SK-N-SH treated with all-trans-retinoic acid at 6 μM for 48 hours (cell line): ENCODE measurements around the gene JRKL.
A peak's percentile ranks its signal among the peaks of the same experiment; 100 is the strongest.

Experiments used
- ATAC-seq: fragments of 200-7000 bp; cut with Tn5 transposase; 3 replicates; pipeline ENCODE4 v1.9.1; 2020; ENCODE audit warnings: mild to moderate bottlenecking, moderate library complexity
- CREB5 ChIP-seq: fragments of 250-450 bp; sonication (Bioruptor Pico); IDR thresholded peaks from 2 replicates; pipeline ENCODE4 v1.5.1; 2020; ENCODE audit warnings: low read depth, mild to moderate bottlenecking, moderate library complexity
- CSDC2 ChIP-seq: fragments of 250-450 bp; sonication (Bioruptor Pico); IDR thresholded peaks from 2 replicates; pipeline ENCODE4 v1.5.0; 2020; ENCODE audit warnings: mild to moderate bottlenecking, moderate library complexity
- CSRNP3 ChIP-seq: fragments of 250-450 bp; sonication (Bioruptor Pico); IDR thresholded peaks from 2 replicates; pipeline ENCODE4 v1.5.1; 2021; ENCODE audit warnings: mild to moderate bottlenecking, moderate library complexity
- GLIS3 ChIP-seq: fragments of 250-450 bp; sonication (Bioruptor Pico); IDR thresholded peaks from 2 replicates; pipeline ENCODE4 v1.5.0; 2020; ENCODE audit warnings: mild to moderate bottlenecking, moderate library complexity
- ISL1 ChIP-seq: fragments of 250-450 bp; sonication (Bioruptor Pico); IDR thresholded peaks from 2 replicates; pipeline ENCODE4 v2.1.2; 2022; ENCODE audit warnings: mild to moderate bottlenecking, moderate library complexity
- PATZ1 ChIP-seq: fragments of 250-450 bp; sonication (Bioruptor Pico); IDR thresholded peaks from 2 replicates; pipeline ENCODE4 v1.8.0; 2020; ENCODE audit warnings: mild to moderate bottlenecking, moderate library complexity, borderline replicate concordance
- POU6F1 ChIP-seq: fragments of 250-450 bp; sonication (Bioruptor Pico); IDR thresholded peaks from 2 replicates; pipeline ENCODE4 v1.8.0; 2021; ENCODE audit warnings: low read depth, mild to moderate bottlenecking, moderate library complexity, borderline replicate concordance
- RARB ChIP-seq: fragments of 250-450 bp; sonication (Bioruptor Pico); IDR thresholded peaks from 2 replicates; pipeline ENCODE4 v1.8.0; 2021; ENCODE audit warnings: mild to moderate bottlenecking, moderate library complexity
- SNAI2 ChIP-seq: fragments of 250-450 bp; sonication (Bioruptor Pico); IDR thresholded peaks from 2 replicates; pipeline ENCODE4 v1.5.0; 2020; ENCODE audit warnings: mild to moderate bottlenecking, moderate library complexity
- TCF4 ChIP-seq: fragments of 250-450 bp; sonication (Bioruptor Pico); IDR thresholded peaks from 2 replicates; pipeline ENCODE4 v1.8.0; 2021; ENCODE audit warnings: mild to moderate bottlenecking, moderate library complexity, borderline replicate concordance
- TOX ChIP-seq: fragments of 250-450 bp; sonication (Bioruptor Pico); IDR thresholded peaks from 2 replicates; pipeline ENCODE4 v1.8.0; 2021; ENCODE audit warnings: mild to moderate bottlenecking, moderate library complexity, borderline replicate concordance
- ZC3H10 ChIP-seq: fragments of 250-450 bp; sonication (Bioruptor Pico); IDR thresholded peaks from 2 replicates; pipeline ENCODE4 v1.5.1; 2021; ENCODE audit warnings: mild to moderate bottlenecking, moderate library complexity
- ZFP3 ChIP-seq: fragments of 250-450 bp; sonication (Bioruptor Pico); IDR thresholded peaks from 2 replicates; pipeline ENCODE4 v1.5.0; 2020; ENCODE audit warnings: mild to moderate bottlenecking, moderate library complexity
- ZFP30 ChIP-seq: fragments of 450-650 bp; formaldehyde crosslinking; IDR thresholded peaks from 2 replicates; pipeline ENCODE4 v1.5.0; 2022; ENCODE audit warnings: mild to moderate bottlenecking, moderate library complexity
- ZNF565 ChIP-seq: fragments of 450-650 bp; formaldehyde crosslinking; conservative IDR thresholded peaks from 2 replicates; pipeline ENCODE4 v1.5.0; 2020; ENCODE audit warnings: low read depth, mild to moderate bottlenecking, moderate library complexity
- ZNF70 ChIP-seq: fragments of 450-650 bp; formaldehyde crosslinking; IDR thresholded peaks from 2 replicates; pipeline ENCODE4 v1.5.0; 2020; ENCODE audit warnings: mild to moderate bottlenecking, moderate library complexity
- ZNF8 ChIP-seq: fragments of 450-650 bp; formaldehyde crosslinking; IDR thresholded peaks from 2 replicates; pipeline ENCODE4 v1.5.0; 2020; ENCODE audit warnings: mild to moderate bottlenecking, moderate library complexity
- TF ChIP-seq, protein P1 (sequence below): fragments of 250-450 bp; sonication (Bioruptor Pico); IDR thresholded peaks from 2 replicates; pipeline ENCODE4 v1.5.0; 2020; ENCODE audit warnings: mild to moderate bottlenecking, moderate library complexity

The JRKL gene

DNA sequence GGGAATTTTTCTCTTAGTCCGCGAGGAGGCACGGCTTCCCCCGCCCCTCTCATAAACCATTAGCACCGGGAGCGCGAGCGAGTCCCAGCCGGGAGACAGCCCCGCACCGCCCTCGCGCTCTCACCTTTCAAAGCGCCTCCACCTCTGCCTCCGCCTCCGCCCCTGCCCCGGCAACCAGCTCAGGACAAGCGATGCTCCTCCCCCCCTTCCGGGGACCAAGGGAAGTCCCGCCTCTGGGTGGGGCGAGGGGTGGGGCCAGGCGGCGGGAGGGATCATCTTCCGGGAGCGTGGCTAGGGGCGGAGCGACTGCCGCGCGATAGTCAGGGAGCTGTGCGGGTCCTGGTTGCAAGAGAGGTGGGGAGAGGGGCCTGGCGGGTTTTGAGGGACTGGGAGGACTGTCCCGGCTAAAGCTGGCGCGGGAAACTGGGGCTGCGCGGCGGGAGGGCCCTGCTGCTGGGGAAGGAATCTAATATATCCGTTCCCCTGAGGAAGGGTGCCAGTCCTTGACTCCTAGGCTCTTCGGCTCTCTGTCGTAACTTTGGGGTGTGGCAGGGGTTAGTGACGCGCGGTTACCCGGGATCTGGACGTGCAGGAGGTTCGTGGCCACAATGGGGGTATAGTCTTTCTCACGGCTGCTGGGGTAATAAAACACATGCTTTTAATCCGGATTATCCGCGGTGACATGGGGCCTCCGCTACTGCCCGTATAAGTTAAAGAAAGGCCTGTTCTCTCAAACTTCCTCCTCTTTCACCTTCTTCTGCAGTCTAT, at the start of gene JRKL, which contains the start of gene CCDC82:
JRKL (plus strand) TSS at position 294 of the 768 bp plus-strand sequence. CDS start 637 bp downstream, outside the sequence.
CCDC82 (minus strand) TSS at position 193 of the 768 bp plus-strand sequence. CDS start 5,165 bp downstream, outside the sequence.
- ATAC-seq = peak; percentile 95
- TF ChIP-seq POU6F1 (CRISPR knock-in tag) (no peak), GLIS3 (CRISPR knock-in tag) (0 out of 2 replicates have a peak, but pooled peaks have one; percentile 31), ZNF565 (CRISPR knock-in tag) (no peak)
- TF ChIP-seq, all 23 proteins: peak for 1

DNA sequence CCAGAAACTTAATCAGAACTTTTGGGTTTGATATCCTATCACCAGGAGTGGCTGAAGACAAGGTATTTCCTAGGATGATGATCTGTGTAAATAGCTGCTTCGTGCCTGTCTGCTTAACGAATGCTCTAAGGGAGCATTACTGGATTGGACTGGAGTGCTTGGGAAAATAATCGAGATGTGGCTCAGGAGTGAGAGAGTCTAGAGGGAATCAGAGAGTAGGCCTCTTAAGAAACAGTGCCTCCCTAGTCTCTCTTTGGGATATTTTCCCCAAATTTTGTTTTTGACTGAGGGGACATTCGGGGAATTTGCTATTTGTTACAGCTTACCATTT, 49.3 kb upstream of the JRKL start:
- ATAC-seq = no peak
- no peak for TF ChIP-seq ZNF8 (CRISPR knock-in tag)
- TF ChIP-seq, protein P1, sequence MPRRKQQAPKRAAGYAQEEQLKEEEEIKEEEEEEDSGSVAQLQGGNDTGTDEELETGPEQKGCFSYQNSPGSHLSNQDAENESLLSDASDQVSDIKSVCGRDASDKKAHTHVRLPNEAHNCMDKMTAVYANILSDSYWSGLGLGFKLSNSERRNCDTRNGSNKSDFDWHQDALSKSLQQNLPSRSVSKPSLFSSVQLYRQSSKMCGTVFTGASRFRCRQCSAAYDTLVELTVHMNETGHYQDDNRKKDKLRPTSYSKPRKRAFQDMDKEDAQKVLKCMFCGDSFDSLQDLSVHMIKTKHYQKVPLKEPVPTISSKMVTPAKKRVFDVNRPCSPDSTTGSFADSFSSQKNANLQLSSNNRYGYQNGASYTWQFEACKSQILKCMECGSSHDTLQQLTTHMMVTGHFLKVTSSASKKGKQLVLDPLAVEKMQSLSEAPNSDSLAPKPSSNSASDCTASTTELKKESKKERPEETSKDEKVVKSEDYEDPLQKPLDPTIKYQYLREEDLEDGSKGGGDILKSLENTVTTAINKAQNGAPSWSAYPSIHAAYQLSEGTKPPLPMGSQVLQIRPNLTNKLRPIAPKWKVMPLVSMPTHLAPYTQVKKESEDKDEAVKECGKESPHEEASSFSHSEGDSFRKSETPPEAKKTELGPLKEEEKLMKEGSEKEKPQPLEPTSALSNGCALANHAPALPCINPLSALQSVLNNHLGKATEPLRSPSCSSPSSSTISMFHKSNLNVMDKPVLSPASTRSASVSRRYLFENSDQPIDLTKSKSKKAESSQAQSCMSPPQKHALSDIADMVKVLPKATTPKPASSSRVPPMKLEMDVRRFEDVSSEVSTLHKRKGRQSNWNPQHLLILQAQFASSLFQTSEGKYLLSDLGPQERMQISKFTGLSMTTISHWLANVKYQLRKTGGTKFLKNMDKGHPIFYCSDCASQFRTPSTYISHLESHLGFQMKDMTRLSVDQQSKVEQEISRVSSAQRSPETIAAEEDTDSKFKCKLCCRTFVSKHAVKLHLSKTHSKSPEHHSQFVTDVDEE (CRISPR knock-in tag) = no peak
- no peak for TF ChIP-seq ZNF70
- no peak for TF ChIP-seq ZFP30 (CRISPR knock-in tag)
- TF ChIP-seq RARB (CRISPR knock-in tag) = no peak
- TF ChIP-seq PATZ1 (CRISPR knock-in tag) = no peak
- TF ChIP-seq ISL1 = no peak
- TF ChIP-seq SNAI2 (CRISPR knock-in tag) = no peak
- no peak for TF ChIP-seq ZFP3
- TF ChIP-seq POU6F1 (CRISPR knock-in tag) = no peak

DNA sequence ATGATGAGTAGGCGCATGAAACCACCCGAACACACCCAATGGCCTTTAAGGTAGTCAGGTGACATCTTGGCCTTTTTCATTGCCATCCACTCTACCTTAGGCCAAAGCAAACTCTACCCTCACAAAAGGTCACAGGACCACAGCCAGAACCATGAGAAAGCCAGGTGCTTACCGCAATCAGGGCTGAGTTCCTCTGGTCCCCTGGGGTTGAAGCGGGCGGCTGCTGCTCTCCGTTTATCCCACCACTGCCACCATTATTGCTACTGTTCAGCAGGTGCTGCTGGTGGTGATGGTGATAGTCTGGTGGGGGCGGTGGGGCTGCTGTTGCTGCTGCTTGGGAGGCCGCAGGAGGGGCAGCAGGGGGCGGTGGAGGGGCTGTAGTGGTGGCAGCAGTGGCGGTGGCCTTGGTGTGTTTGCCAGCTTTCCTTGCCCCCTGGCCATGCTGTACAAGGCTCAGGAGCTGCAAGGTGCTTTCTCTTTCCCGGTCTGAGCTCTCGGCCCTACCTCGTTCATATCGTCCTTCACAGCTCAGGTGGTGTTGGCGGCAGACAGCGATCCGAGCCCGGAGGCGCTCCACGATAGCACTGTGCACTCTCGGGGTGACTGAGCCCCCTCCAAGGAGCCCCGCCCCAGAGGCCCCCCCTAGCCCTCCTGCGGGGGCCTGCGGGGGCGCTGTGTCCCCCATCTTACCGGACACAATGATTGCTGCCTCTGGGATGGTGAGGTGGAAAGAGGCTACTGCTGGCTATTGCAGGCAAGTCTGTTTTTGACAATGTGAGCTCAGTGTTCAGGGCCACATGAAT, 48.4 kb upstream of the JRKL start:
- TF ChIP-seq TOX (no peak), ZNF70 (0 out of 2 replicates have a peak, but pooled peaks have one; percentile 35)
- TF ChIP-seq, all 23 proteins: peak for 1
- ATAC-seq = peak; percentile 22

- ATAC-seq = no peak; the same call in 2 of the 3 replicates
- TF ChIP-seq CSRNP3 (CRISPR knock-in tag) = no peak
- no peak for TF ChIP-seq ZFP3
- no peak for TF ChIP-seq ZNF8 (CRISPR knock-in tag)
- no peak for TF ChIP-seq PATZ1 (CRISPR knock-in tag)
- TF ChIP-seq TCF4 (CRISPR knock-in tag) = no peak
- TF ChIP-seq ISL1 = no peak
- TF ChIP-seq TOX = no peak
- no peak for TF ChIP-seq CSDC2 (CRISPR knock-in tag)
- no peak for TF ChIP-seq GLIS3 (CRISPR knock-in tag)
- TF ChIP-seq ZC3H10 = no peak
- TF ChIP-seq CREB5 = no peak
These were observed 47.5 kb upstream of the JRKL start for GRCh38 chr11:96342014-96342960.
